H1 (cell line): ENCODE data around the gene C17orf113. TPM values are rescaled to one million over a fixed set of nuclear protein-coding genes. Genes with fewer than 3 reads are reported as not detected.
A peak's percentile ranks its signal among the peaks of the same experiment; 100 is the strongest.

Source experiments
- KDM4A ChIP-seq: IDR thresholded peaks from one replicate; pipeline ENCODE4 v1.7.1; 2012; ENCODE audit warnings: low read depth, mild to moderate bottlenecking, moderate library complexity, low read length, inconsistent platforms; ENCODE audit not compliant: severe bottlenecking
- YY1 ChIP-seq: IDR thresholded peaks from 2 replicates; pipeline ENCODE4 v1.6.1; 2011; ENCODE audit warnings: low read depth, mild to moderate bottlenecking, low read length
- polyA plus RNA-seq, 7 experiments: library from polyadenylated mRNA; depleted of rRNA in 3 of 7; stranded (reverse) in 5 of 7; unstranded in 2 of 7; fragments of >200 nt in 5 of 7; fragments of 200-250 nt in 2 of 7; gene quantifications; 1 replicate in 5 of 7; 2 replicates in 1 of 7; 4 replicates in 1 of 7; pipeline versions ENCODE4 v1.2.1 to v1.2.3, GENCODE V29; 2011 to 2013; ENCODE audit warnings: missing spikeins in 2 of 7, mixed read lengths in 2 of 7
- total RNA-seq: library from RNA; stranded (reverse); fragmentation: NEBNext Ultra II Directional; extraction: Animal tissue kit (Norgen Biotek cat#: 25700); gene quantifications from 2 replicates; pipeline ENCODE4 v1.2.1, GENCODE V29; 2021

C17orf113 gene
- total and polyA plus RNA-seq, 2 of the 8 experiments (the other 6 are each of a cell fraction or from before 2014, with no cell fraction given) = 1.0 to 1.4 TPM

- TF ChIP-seq YY1 (peak; percentile 41; the same call in 1 of the 2 replicates), KDM4A (no peak)
Observed at GRCh38 chr17:42027961-42028790, 22.2 kb downstream of the C17orf113 start (continued).
